PFSK-1 (cell line): ENCODE results near the gene TMEM14B.

Experiments
- FOXP2 ChIP-seq: optimal IDR thresholded peaks from 2 replicates; pipeline ENCODE3; 2011; ENCODE audit warnings: borderline replicate concordance, control low read depth, inconsistent platforms; ENCODE audit not compliant: insufficient read depth; ENCODE audit errors: extremely low read length, extremely low read depth
- POLR2AphosphoS5 ChIP-seq: IDR thresholded peaks from 2 replicates; pipeline ENCODE4 v1.6.1; 2012; ENCODE audit warnings: low read depth, mild to moderate bottlenecking, control low read depth, low read length, moderate library complexity
- REST ChIP-seq, 2 experiments: IDR thresholded peaks; 2 replicates each; pipeline versions ENCODE4 v1.6.1 to v1.8.0; 2011 to 2012; ENCODE audit warnings: low read depth in 2 of 2, low read length in 2 of 2, control low read depth in 1 of 2, inconsistent platforms in 1 of 2, mild to moderate bottlenecking in 1 of 2, moderate library complexity in 1 of 2; ENCODE audit not compliant: insufficient read depth in 1 of 2
- SIN3A ChIP-seq: IDR thresholded peaks from 2 replicates; pipeline ENCODE4 v1.6.1; 2012; ENCODE audit warnings: mild to moderate bottlenecking, low read length, moderate library complexity, borderline replicate concordance; ENCODE audit not compliant: insufficient read depth
- TAF1 ChIP-seq: IDR thresholded peaks from 2 replicates; pipeline ENCODE4 v1.6.1; 2012; ENCODE audit warnings: low read length, control low read depth, borderline replicate concordance; ENCODE audit not compliant: insufficient read depth

TMEM14B gene

GRCh38 chr6:10791673-10792072, 44.1 kb downstream of the TMEM14B start:
- TF ChIP-seq TAF1 (no peak), POLR2AphosphoS5 (no peak), SIN3A (no peak), REST (IDR thresholded peaks at IDR 0.05; ENCODE audit: insufficient read depth in 1 of 2, low read depth in 2 of 2, low read length in 2 of 2) (no peak)

- TF ChIP-seq POLR2AphosphoS5 (no peak), TAF1 (no peak), FOXP2 (no peak), SIN3A (no peak), REST (IDR thresholded peaks at IDR 0.05; ENCODE audit: insufficient read depth in 1 of 2, low read depth in 2 of 2, low read length in 2 of 2) (no peak)
These were observed 44.5 kb downstream of the TMEM14B start for GRCh38 chr6:10792101-10792500.

- TF ChIP-seq TAF1 (no peak), REST (IDR thresholded peaks at IDR 0.05; ENCODE audit: insufficient read depth in 1 of 2, low read depth in 2 of 2, low read length in 2 of 2) (no peak), SIN3A (no peak), FOXP2 (no peak), POLR2AphosphoS5 (no peak)
These were observed 45.4 kb downstream of the TMEM14B start for GRCh38 chr6:10793035-10793434.

GRCh38 chr6:10793695-10794094, 46.1 kb downstream of the TMEM14B start:
- no peak for TF ChIP-seq REST (IDR thresholded peaks at IDR 0.05; ENCODE audit: insufficient read depth in 1 of 2, low read depth in 2 of 2, low read length in 2 of 2)
- TF ChIP-seq FOXP2: no peak
- TF ChIP-seq SIN3A: no peak
- no peak for TF ChIP-seq TAF1
- TF ChIP-seq POLR2AphosphoS5: no peak

- TF ChIP-seq POLR2AphosphoS5: no peak
- TF ChIP-seq TAF1: no peak
- TF ChIP-seq FOXP2: no peak
- no peak for TF ChIP-seq REST (IDR thresholded peaks at IDR 0.05; ENCODE audit: insufficient read depth in 1 of 2, low read depth in 2 of 2, low read length in 2 of 2)
- no peak for TF ChIP-seq SIN3A
These were observed 46.6 kb downstream of the TMEM14B start for GRCh38 chr6:10794239-10794638.
